CD4-positive, alpha-beta T cell (primary cell): ENCODE measurements around the gene ZBTB20. TPM values are rescaled to one million over a fixed set of nuclear protein-coding genes. Genes with fewer than 3 reads are reported as not detected.
"Not testable (repeated sequence)": the region's sequence is repeated elsewhere in the genome, so short reads cannot be mapped to it uniquely, and the experiment has no call there.

Experiments used
- ATAC-seq: fragments of 200-7000 bp; cut with Tn5 transposase; one replicate; pipeline ENCODE4 v1.10.0; 2022; ENCODE audit warnings: mild to moderate bottlenecking; ENCODE audit not compliant: poor library complexity
- CTCF ChIA-PET: fragments of 350-600 bp; sonication (Branson Sonifier 250); formaldehyde crosslinking; loops from one replicate; lab custom pipeline; 2021; ENCODE audit warnings: antibody characterized with exemption, inconsistent platforms; lab: Charles Lee
- POLR2A ChIA-PET: fragments of 350-600 bp; sonication (Branson Sonifier 250); formaldehyde crosslinking; loops from one replicate; lab custom pipeline; 2021; ENCODE audit warnings: antibody characterized with exemption, inconsistent platforms; lab: Charles Lee
- DNase-seq, 14 experiments: peaks; one replicate each; pipeline ENCODE4 v3.0.0-alpha.2; 2013 to 2020; ENCODE audit warnings: mixed read lengths in 2 of 14
- H3K27ac ChIP-seq, 2 donors: one replicate each; pipeline versions ENCODE4 v1.5.1 to v1.7.0; 2013; ENCODE audit warnings: low read length in 2 of 2, low read depth in 1 of 2, mild to moderate bottlenecking in 1 of 2
- H3K27me3 ChIP-seq, 2 experiments: 1 replicate in 1 of 2; 2 replicates in 1 of 2; pipeline versions ENCODE4 v1.6.1 to v1.7.0; 2013; ENCODE audit warnings: low read length in 2 of 2, control low read depth in 1 of 2, mild to moderate bottlenecking in 1 of 2, moderate library complexity in 1 of 2; ENCODE audit not compliant: insufficient read depth in 2 of 2, control insufficient read depth in 1 of 2
- H3K36me3 ChIP-seq: one replicate; pipeline ENCODE4 v1.6.1; 2013; ENCODE audit warnings: low read length, control low read depth; ENCODE audit not compliant: insufficient read depth
- H3K4me1 ChIP-seq: one replicate; pipeline ENCODE4 v1.6.1; 2013; ENCODE audit warnings: low read length, control low read depth; ENCODE audit not compliant: insufficient read depth
- H3K4me3 ChIP-seq: one replicate; pipeline ENCODE4 v1.5.1; 2013; ENCODE audit warnings: mild to moderate bottlenecking, low read length, moderate library complexity
- H3K9me3 ChIP-seq, 2 experiments: 1 replicate in 1 of 2; 2 replicates in 1 of 2; pipeline versions ENCODE4 v1.6.1 to v1.7.0; 2013; ENCODE audit warnings: low read length in 2 of 2, mild to moderate bottlenecking in 2 of 2, control low read depth in 1 of 2, moderate library complexity in 1 of 2; ENCODE audit not compliant: control insufficient read depth in 1 of 2, insufficient read depth in 1 of 2
- H3K27ac Mint-ChIP-seq: one replicate; pipeline ENCODE4 v1.8.0; 2020; ENCODE audit warnings: mixed read lengths
- H3K27me3 Mint-ChIP-seq: one replicate; pipeline ENCODE4 v1.8.0; 2021; ENCODE audit warnings: mixed read lengths
- H3K36me3 Mint-ChIP-seq: one replicate; pipeline ENCODE4 v1.8.0; 2021; ENCODE audit warnings: low read depth, mixed read lengths
- H3K4me1 Mint-ChIP-seq: one replicate; pipeline ENCODE4 v1.8.0; 2021; ENCODE audit warnings: low read depth, mixed read lengths
- H3K4me3 Mint-ChIP-seq: one replicate; pipeline ENCODE4 v1.8.0; 2020; ENCODE audit warnings: mild to moderate bottlenecking, mixed read lengths
- H3K9me3 Mint-ChIP-seq: one replicate; pipeline ENCODE4 v1.8.0; 2020; ENCODE audit warnings: mixed read lengths
- intact Hi-C, 2 experiments: fragments of 100-400 bp; cut with DNase I in 1 of 2; cut with micrococcal nuclease in 1 of 2; formaldehyde crosslinking; loops; one replicate each; pipeline versions ENCODE4 v1.15.1 to v1.9.0; 2023 to 2025; cut with DNase I, micrococcal nuclease
- total RNA-seq, 174 experiments: library from RNA in 2 of 174; stranded (reverse) in 2 of 174; gene quantifications; one replicate each; pipeline ENCODE4 v1.2.3 and lab custom pipeline; 2021 to 2026
- TF ChIP-seq, protein P1 (sequence below): fragments of 200-600 bp; IDR thresholded peaks from one replicate; pipeline ENCODE4 v1.8.0; 2022; ENCODE audit warnings: antibody characterized with exemption, mild to moderate bottlenecking

ZBTB20 gene
- total RNA-seq, 2 experiments from 2014 or later: 41.6 to 47.4 TPM

DNA sequence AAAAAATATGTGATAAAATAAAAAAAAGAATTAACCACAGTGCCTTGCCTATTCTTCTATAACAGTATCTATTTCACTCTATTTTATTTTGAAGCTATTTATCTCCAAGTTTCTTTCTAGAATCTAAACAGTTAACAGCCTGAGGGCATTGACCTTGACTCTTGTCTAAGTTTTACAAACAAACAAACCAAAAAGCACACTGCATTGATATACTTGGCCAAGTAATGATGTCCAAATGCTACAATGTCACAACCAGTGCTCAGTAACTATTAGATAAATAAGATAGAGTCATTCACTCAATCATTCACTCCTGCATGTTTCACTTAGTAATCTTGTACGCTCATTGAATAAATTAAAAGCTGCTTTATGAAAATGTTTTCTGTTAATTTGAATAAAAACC is 466.8 kb downstream of the ZBTB20 start:
- Histone ChIP-seq H3K36me3 (no peaks in the 10 kb centered on the region), H3K4me3 (no peak overlapping the region), H3K27ac (no peak overlapping the region), H3K4me1 (no peaks in the 10 kb centered on the region), H3K9me3 (no peaks in the 10 kb centered on the region), H3K27me3 (no peaks in the 10 kb centered on the region)
- H3K9me3 Mint-ChIP-seq: peaks cover 9% of the 10 kb centered on the region
- intact Hi-C loops: no loop called here
- H3K4me3 Mint-ChIP-seq: no peak overlapping the region
- no peak for ATAC-seq
- DNase-seq: no peak
- H3K27me3 Mint-ChIP-seq: no peaks in the 10 kb centered on the region
- CTCF ChIA-PET: no interaction called here
- POLR2A ChIA-PET: interaction anchor here (0.6 kb wide), 2 partner anchors 50 to 522 kb away, joined by 3 to 4 read pairs; no protein-coding TSS in a partner anchor
- no peak overlapping the region for H3K27ac Mint-ChIP-seq
- H3K4me1 Mint-ChIP-seq: no peaks in the 10 kb centered on the region
- TF ChIP-seq, protein P1, sequence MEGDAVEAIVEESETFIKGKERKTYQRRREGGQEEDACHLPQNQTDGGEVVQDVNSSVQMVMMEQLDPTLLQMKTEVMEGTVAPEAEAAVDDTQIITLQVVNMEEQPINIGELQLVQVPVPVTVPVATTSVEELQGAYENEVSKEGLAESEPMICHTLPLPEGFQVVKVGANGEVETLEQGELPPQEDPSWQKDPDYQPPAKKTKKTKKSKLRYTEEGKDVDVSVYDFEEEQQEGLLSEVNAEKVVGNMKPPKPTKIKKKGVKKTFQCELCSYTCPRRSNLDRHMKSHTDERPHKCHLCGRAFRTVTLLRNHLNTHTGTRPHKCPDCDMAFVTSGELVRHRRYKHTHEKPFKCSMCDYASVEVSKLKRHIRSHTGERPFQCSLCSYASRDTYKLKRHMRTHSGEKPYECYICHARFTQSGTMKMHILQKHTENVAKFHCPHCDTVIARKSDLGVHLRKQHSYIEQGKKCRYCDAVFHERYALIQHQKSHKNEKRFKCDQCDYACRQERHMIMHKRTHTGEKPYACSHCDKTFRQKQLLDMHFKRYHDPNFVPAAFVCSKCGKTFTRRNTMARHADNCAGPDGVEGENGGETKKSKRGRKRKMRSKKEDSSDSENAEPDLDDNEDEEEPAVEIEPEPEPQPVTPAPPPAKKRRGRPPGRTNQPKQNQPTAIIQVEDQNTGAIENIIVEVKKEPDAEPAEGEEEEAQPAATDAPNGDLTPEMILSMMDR: no peak
- peaks cover 39% of the 10 kb centered on the region for H3K36me3 Mint-ChIP-seq

DNA sequence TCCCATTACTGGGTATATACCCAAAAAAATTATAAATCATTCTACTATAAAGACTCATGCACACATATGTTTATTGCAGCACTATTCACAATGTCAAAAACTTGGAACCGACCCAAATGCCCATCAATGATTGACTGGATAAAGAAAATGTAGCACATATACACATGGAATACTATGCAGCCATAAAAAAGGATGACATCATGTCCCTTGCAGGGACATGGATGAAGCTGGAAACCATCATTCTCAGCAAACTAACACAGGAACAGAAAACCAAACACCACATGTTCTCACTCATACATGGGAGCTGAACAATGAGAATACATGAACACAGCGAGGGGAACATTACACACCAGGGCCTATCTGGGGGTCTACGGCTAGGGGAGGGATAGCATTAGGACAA is 467.3 kb downstream of the ZBTB20 start:
- peaks cover 35% of the 10 kb centered on the region for H3K36me3 Mint-ChIP-seq

DNA sequence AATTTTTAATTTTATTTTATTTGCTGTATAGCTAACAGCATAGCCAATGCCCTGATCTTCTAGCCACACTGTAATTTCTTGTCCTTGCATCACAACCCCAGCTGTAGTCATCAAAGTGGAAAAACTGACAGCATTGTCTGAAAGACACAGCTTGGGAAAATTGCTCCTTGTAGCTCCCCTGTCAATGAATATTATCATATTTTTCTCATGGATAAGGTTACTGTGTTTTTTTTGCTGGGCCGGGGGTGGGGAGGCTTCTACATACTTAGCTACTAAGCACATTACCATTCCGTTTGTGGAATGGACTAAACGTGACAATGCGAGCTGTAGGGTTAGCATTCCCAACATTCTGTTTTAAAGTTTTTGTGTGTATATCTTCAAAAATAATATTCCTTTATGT is 472.0 kb downstream of the ZBTB20 start:
- H3K4me3 Mint-ChIP-seq: no peak overlapping the region
- peaks cover 2% of the 10 kb centered on the region for H3K9me3 Mint-ChIP-seq
- Histone ChIP-seq H3K4me1 (no peaks in the 10 kb centered on the region), H3K4me3 (no peak overlapping the region), H3K9me3 (no peaks in the 10 kb centered on the region), H3K27ac (no peak overlapping the region), H3K36me3 (no peaks in the 10 kb centered on the region), H3K27me3 (no peaks in the 10 kb centered on the region)
- H3K36me3 Mint-ChIP-seq: peaks cover 12% of the 10 kb centered on the region
- no peaks in the 10 kb centered on the region for H3K4me1 Mint-ChIP-seq
- DNase-seq (no peak), ATAC-seq (no peak)
- ChIA-PET POLR2A (no interaction called here), CTCF (no interaction called here)
- intact Hi-C loops: no loop called here
- TF ChIP-seq, protein P1: no peak
- H3K27me3 Mint-ChIP-seq: no peaks in the 10 kb centered on the region
- no peak overlapping the region for H3K27ac Mint-ChIP-seq

More for the DNA sequence above, 467.3 kb downstream of the ZBTB20 start:
- H3K9me3 Mint-ChIP-seq, intact Hi-C loops, ATAC-seq, H3K4me1 ChIP-seq, DNase-seq, H3K27ac Mint-ChIP-seq, H3K4me3 ChIP-seq, H3K9me3 ChIP-seq, CTCF ChIA-PET, H3K4me3 Mint-ChIP-seq, H3K27me3 Mint-ChIP-seq, H3K27me3 ChIP-seq, H3K36me3 ChIP-seq, H3K27ac ChIP-seq, H3K4me1 Mint-ChIP-seq: not testable (repeated sequence)
- POLR2A ChIA-PET: interaction anchor here (0.6 kb wide), 1 partner anchor 50 kb away, joined by 4 read pairs; no protein-coding TSS in a partner anchor

DNA sequence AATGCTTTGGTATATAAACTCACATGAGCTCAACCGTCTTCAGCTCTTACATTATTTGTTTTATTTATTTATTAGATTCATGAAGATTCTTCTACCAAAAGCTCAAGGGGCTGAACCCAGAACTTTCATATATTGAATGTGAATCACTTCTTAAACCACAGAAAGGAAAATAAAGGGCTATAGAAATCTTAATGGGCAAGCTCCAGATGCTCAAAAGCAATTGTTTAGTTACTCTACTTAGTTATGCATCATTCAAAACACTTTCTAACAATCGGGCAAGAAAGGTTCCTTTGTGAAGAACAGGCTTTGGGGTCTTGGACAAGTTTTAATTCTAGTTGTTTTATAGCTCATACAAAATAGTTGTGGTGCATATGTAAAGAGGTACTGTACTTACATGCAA is 473.1 kb downstream of the ZBTB20 start:
- H3K4me3 Mint-ChIP-seq: no peak overlapping the region
- intact Hi-C loops: no loop called here
- DNase-seq: no peak
- no peaks in the 10 kb centered on the region for H3K9me3 Mint-ChIP-seq
- Histone ChIP-seq H3K27me3 (no peaks in the 10 kb centered on the region), H3K9me3 (no peaks in the 10 kb centered on the region), H3K4me3 (no peak overlapping the region), H3K27ac (no peak overlapping the region), H3K4me1 (no peaks in the 10 kb centered on the region), H3K36me3 (no peaks in the 10 kb centered on the region)
- H3K4me1 Mint-ChIP-seq: no peaks in the 10 kb centered on the region
- ChIA-PET POLR2A (no interaction called here), CTCF (no interaction called here)
- H3K36me3 Mint-ChIP-seq: peaks cover 2% of the 10 kb centered on the region
- H3K27me3 Mint-ChIP-seq: no peaks in the 10 kb centered on the region
- H3K27ac Mint-ChIP-seq: no peak overlapping the region
- ATAC-seq: no peak
- TF ChIP-seq, protein P1: no peak
